ENCODE results near the gene AP2A1. TPM values are rescaled to one million over a fixed set of nuclear protein-coding genes. Genes with fewer than 3 reads are reported as not detected.

The AP2A1 gene
- total RNA-seq, 6 experiments from 2014 or later, result 38.7 to 103 (median 49.8) TPM

GRCh38 chr19:49749771-49750170 lies 17.0 kb upstream of the AP2A1 start:
- ATAC-seq, result no peak

GRCh38 chr19:49752701-49753100 lies 14.1 kb upstream of the AP2A1 start:
- intact Hi-C loops (cut with DNase I), result no loop called here
- WGBS (ENCODE audit: insufficient coverage, low coverage, low lambda C conversion rate, missing lambda C conversion rate), result 69% methylated on average over 1 of the region's 1 CpG
- Histone ChIP-seq H3K27ac (no peak overlapping the region), H3K4me1 (no peaks in the 10 kb centered on the region), H3K36me3 (no peaks in the 10 kb centered on the region), H3K9me3 (no peaks in the 10 kb centered on the region), H3K4me3 (no peak overlapping the region), H3K27me3 (no peaks in the 10 kb centered on the region)
- ATAC-seq, result no peak
- TF ChIP-seq CTCF (IDR thresholded peaks at IDR 0.05) (no peak), POLR2A (IDR thresholded peaks at IDR 0.05) (no peak)
- DNase-seq, result no peak

More at GRCh38 chr19:49749771-49750170, 17.0 kb upstream of the AP2A1 start:
- H3K27ac ChIP-seq, result no peak overlapping the region
- no peak for TF ChIP-seq POLR2A (IDR thresholded peaks at IDR 0.05)
- no peak for TF ChIP-seq CTCF (IDR thresholded peaks at IDR 0.05)
- H3K4me3 ChIP-seq, result no peak overlapping the region
- no peaks in the 10 kb centered on the region for H3K4me1 ChIP-seq
- DNase-seq, result no peak
- no CpG with 5 or more reads among the region's 1 CpG for WGBS (ENCODE audit: insufficient coverage, low coverage, low lambda C conversion rate, missing lambda C conversion rate)
- H3K36me3 ChIP-seq, result no peaks in the 10 kb centered on the region
- no peaks in the 10 kb centered on the region for H3K27me3 ChIP-seq
- intact Hi-C loops (cut with DNase I), result no loop called here
- no peaks in the 10 kb centered on the region for H3K9me3 ChIP-seq

- ATAC-seq (no peak), DNase-seq (no peak)
- intact Hi-C loops (cut with DNase I), result no loop called here
- H3K9me3 ChIP-seq, result no peaks in the 10 kb centered on the region
- no peaks in the 10 kb centered on the region for H3K27me3 ChIP-seq
- TF ChIP-seq POLR2A (IDR thresholded peaks at IDR 0.05) (no peak), CTCF (IDR thresholded peaks at IDR 0.05) (no peak)
- H3K4me1 ChIP-seq, result no peaks in the 10 kb centered on the region
- H3K4me3 ChIP-seq, result no peak overlapping the region
- H3K36me3 ChIP-seq, result no peaks in the 10 kb centered on the region
- 78% methylated on average over 1 of the region's 3 CpGs for WGBS (ENCODE audit: insufficient coverage, low coverage, low lambda C conversion rate, missing lambda C conversion rate)
- no peak overlapping the region for H3K27ac ChIP-seq
These were observed 10.8 kb upstream of the AP2A1 start for GRCh38 chr19:49755956-49756355.

GRCh38 chr19:49758292-49758691 lies 8.5 kb upstream of the AP2A1 start:
- ATAC-seq, result no peak
- 39% methylated on average over 6 of the region's 7 CpGs for WGBS (ENCODE audit: insufficient coverage, low coverage, low lambda C conversion rate, missing lambda C conversion rate)
- Histone ChIP-seq H3K36me3 (no peaks in the 10 kb centered on the region), H3K27me3 (no peaks in the 10 kb centered on the region), H3K27ac (no peak overlapping the region), H3K4me1 (no peaks in the 10 kb centered on the region), H3K4me3 (no peak overlapping the region), H3K9me3 (no peaks in the 10 kb centered on the region)
- DNase-seq, result no peak
- no peak for TF ChIP-seq CTCF (IDR thresholded peaks at IDR 0.05)
- intact Hi-C loops (cut with DNase I), result no loop called here

GRCh38 chr19:49761249-49761624 lies 5.6 kb upstream of the AP2A1 start:
- Histone ChIP-seq H3K27ac (peak overlapping the region in 2 of 3 donors; percentile 24 to 40), H3K4me1 (peaks cover 0 to 7% (median 1%) of the 10 kb centered on the region in 4 donors), H3K9me3 (no peaks in the 10 kb centered on the region), H3K4me3 (no peak overlapping the region), H3K36me3 (no peaks in the 10 kb centered on the region), H3K27me3 (no peaks in the 10 kb centered on the region)
- ATAC-seq (no peak), DNase-seq (no peak)
- 100% methylated on average over 1 of the region's 1 CpG for WGBS (ENCODE audit: insufficient coverage, low coverage, low lambda C conversion rate, missing lambda C conversion rate)
- intact Hi-C loops (cut with DNase I), result no loop called here
- TF ChIP-seq POLR2A (IDR thresholded peaks at IDR 0.05), result no peak
- no peak for TF ChIP-seq CTCF (IDR thresholded peaks at IDR 0.05)

Measured in right lobe of liver (tissue), 6 donors.